Neutrophil (primary cell): ENCODE results near the gene LRMDA.

ENCODE experiments used
- H3K27ac ChIP-seq: fragments of 200-600 bp; sonication (generic); 2 replicates; pipeline ENCODE4 v1.5.1; 2016; ENCODE audit warnings: mild to moderate bottlenecking, moderate library complexity
- H3K27me3 ChIP-seq: fragments of 200-600 bp; sonication (generic); 2 replicates; pipeline ENCODE4 v1.6.0; 2016; ENCODE audit warnings: mild to moderate bottlenecking
- H3K36me3 ChIP-seq: fragments of 200-600 bp; sonication (generic); 2 replicates; pipeline ENCODE4 v1.5.1; 2017
- H3K4me1 ChIP-seq, 2 experiments: fragments of 200-600 bp in 1 of 2; sonication (generic) in 1 of 2; 1 replicate in 1 of 2; 2 replicates in 1 of 2; pipeline versions ENCODE4 v1.5.1 to v1.6.1; 2013 to 2016; ENCODE audit warnings: low read depth in 1 of 2, low read length in 1 of 2, mild to moderate bottlenecking in 1 of 2, moderate library complexity in 1 of 2; ENCODE audit not compliant: control insufficient read depth in 1 of 2, insufficient read depth in 1 of 2
- H3K4me3 ChIP-seq, 2 experiments: fragments of 200-600 bp in 1 of 2; sonication (generic) in 1 of 2; 1 replicate in 1 of 2; 2 replicates in 1 of 2; pipeline ENCODE4 v1.5.1; 2013 to 2016; ENCODE audit warnings: low read depth in 1 of 2, low read length in 1 of 2, mild to moderate bottlenecking in 1 of 2, moderate library complexity in 1 of 2
- H3K9me3 ChIP-seq: fragments of 200-600 bp; sonication (generic); 2 replicates; pipeline ENCODE4 v1.5.1; 2016
- TF ChIP-seq, protein P1 (sequence below): fragments of 200-600 bp; sonication (generic); IDR thresholded peaks from 2 replicates; pipeline ENCODE4 v1.5.1; 2016; ENCODE audit warnings: antibody characterized with exemption

The LRMDA gene

DNA sequence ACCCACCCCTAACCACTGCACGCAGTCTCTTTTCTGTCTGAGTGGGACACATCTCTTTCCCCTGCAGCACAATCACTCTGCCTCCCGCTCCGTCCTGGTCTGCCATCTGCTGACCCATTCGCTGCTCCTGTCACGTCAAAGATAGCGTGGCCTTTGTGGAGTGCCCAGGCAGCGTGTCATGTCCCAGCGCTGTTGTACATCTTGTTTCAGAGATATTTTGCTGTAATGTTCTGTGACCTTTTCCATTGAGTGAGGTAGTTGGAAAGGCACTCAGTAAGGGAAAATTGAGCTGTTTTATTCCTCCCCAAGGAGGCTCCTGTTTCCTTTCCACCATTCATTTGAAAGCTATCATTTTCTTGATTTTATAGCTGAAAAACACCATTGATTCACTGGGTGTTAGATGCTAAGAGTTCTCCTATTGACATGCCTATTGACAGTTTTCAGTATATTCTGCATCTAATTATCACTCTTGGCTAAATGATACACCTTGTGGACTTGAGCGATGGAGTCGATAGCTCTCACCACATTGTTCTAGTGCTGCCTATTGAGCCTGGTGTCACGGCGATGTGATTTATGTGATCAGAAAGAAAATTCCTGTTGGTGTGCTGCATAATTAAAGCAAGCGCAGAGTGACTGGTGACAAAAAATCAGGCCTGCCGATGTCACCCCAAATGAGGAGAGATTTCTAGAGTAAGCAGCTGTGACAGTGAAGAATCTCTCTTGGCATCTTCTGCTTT lies 372.6 kb downstream of the LRMDA start:
- no peaks in the 10 kb centered on the region for H3K27me3 ChIP-seq
- H3K36me3 ChIP-seq: no peaks in the 10 kb centered on the region
- no peak overlapping the region for H3K4me3 ChIP-seq
- no peak overlapping the region for H3K27ac ChIP-seq
- TF ChIP-seq, protein P1, sequence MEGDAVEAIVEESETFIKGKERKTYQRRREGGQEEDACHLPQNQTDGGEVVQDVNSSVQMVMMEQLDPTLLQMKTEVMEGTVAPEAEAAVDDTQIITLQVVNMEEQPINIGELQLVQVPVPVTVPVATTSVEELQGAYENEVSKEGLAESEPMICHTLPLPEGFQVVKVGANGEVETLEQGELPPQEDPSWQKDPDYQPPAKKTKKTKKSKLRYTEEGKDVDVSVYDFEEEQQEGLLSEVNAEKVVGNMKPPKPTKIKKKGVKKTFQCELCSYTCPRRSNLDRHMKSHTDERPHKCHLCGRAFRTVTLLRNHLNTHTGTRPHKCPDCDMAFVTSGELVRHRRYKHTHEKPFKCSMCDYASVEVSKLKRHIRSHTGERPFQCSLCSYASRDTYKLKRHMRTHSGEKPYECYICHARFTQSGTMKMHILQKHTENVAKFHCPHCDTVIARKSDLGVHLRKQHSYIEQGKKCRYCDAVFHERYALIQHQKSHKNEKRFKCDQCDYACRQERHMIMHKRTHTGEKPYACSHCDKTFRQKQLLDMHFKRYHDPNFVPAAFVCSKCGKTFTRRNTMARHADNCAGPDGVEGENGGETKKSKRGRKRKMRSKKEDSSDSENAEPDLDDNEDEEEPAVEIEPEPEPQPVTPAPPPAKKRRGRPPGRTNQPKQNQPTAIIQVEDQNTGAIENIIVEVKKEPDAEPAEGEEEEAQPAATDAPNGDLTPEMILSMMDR: no peak
- H3K9me3 ChIP-seq: no peaks in the 10 kb centered on the region
- no peaks in the 10 kb centered on the region for H3K4me1 ChIP-seq

GRCh38 chr10:75806186-75806585 lies 374.8 kb downstream of the LRMDA start:
- no peaks in the 10 kb centered on the region for H3K36me3 ChIP-seq
- H3K4me1 ChIP-seq: no peaks in the 10 kb centered on the region
- H3K4me3 ChIP-seq: no peak overlapping the region
- no peaks in the 10 kb centered on the region for H3K27me3 ChIP-seq
- H3K27ac ChIP-seq: no peak overlapping the region
- TF ChIP-seq, protein P1: no peak
- H3K9me3 ChIP-seq: no peaks in the 10 kb centered on the region

DNA sequence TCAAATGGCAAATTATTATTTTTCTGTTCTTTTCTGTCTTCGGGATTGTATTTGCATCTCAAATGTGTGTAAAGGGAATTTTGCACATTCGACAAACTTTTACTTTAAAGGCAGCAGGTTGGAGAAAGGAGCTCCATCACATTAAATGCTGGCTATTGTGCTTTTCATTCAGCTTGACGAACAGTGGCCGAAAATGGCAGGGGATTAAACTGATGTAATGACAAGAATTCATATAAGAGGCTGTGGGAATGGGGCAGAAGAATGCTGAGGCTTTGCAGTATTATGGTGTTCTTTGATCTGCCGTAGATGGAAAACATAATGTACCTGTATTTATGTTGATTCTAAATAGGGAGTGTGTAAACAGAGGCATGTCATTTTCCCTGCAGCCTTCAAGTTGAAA lies 376.0 kb downstream of the LRMDA start:
- H3K27ac ChIP-seq: no peak overlapping the region
- H3K36me3 ChIP-seq: no peaks in the 10 kb centered on the region
- no peaks in the 10 kb centered on the region for H3K4me1 ChIP-seq
- TF ChIP-seq, protein P1: no peak
- H3K9me3 ChIP-seq: no peaks in the 10 kb centered on the region
- H3K4me3 ChIP-seq: no peak overlapping the region
- H3K27me3 ChIP-seq: no peaks in the 10 kb centered on the region

- Histone ChIP-seq H3K4me3 (no peak overlapping the region), H3K36me3 (no peaks in the 10 kb centered on the region), H3K27me3 (no peaks in the 10 kb centered on the region), H3K27ac (no peak overlapping the region), H3K4me1 (no peaks in the 10 kb centered on the region), H3K9me3 (no peaks in the 10 kb centered on the region)
- TF ChIP-seq, protein P1: no peak
Measured at GRCh38 chr10:75809003-75809402, 377.6 kb downstream of the LRMDA start.

GRCh38 chr10:75814014-75814413 lies 382.6 kb downstream of the LRMDA start:
- no peak overlapping the region for H3K27ac ChIP-seq
- no peaks in the 10 kb centered on the region for H3K9me3 ChIP-seq
- no peaks in the 10 kb centered on the region for H3K27me3 ChIP-seq
- no peaks in the 10 kb centered on the region for H3K4me1 ChIP-seq
- TF ChIP-seq, protein P1: no peak
- H3K4me3 ChIP-seq: no peak overlapping the region
- no peaks in the 10 kb centered on the region for H3K36me3 ChIP-seq
